Panc1 (cell line): ENCODE measurements around the gene NTNG1.

Source experiments
- POLR2AphosphoS5 ChIP-seq: IDR thresholded peaks from 2 replicates; pipeline ENCODE4 v1.6.1; 2012; ENCODE audit warnings: mild to moderate bottlenecking, low read depth, low read length, moderate library complexity
- REST ChIP-seq, 2 experiments: IDR thresholded peaks; 2 replicates each; pipeline ENCODE4 v1.6.1; 2011 to 2012; ENCODE audit warnings: low read depth in 2 of 2, control low read depth in 1 of 2, low read length in 1 of 2, mild to moderate bottlenecking in 1 of 2, moderate library complexity in 1 of 2; ENCODE audit not compliant: insufficient read depth in 1 of 2
- SIN3A ChIP-seq: IDR thresholded peaks from 2 replicates; pipeline ENCODE4 v1.6.1; 2012; ENCODE audit warnings: low read depth, mild to moderate bottlenecking, low read length, moderate library complexity, borderline replicate concordance; ENCODE audit not compliant: insufficient read depth
- TCF7L2 ChIP-seq: IDR thresholded peaks from 2 replicates; pipeline ENCODE4 v1.6.1; 2011; ENCODE audit warnings: mild to moderate bottlenecking, low read depth, low read length, inconsistent platforms
- TF ChIP-seq, protein P1 (sequence below): fragments of 450-650 bp; IDR thresholded peaks from 2 replicates; pipeline ENCODE4 v1.5.1; 2017; ENCODE audit warnings: mild to moderate bottlenecking

- TF ChIP-seq, protein P1, sequence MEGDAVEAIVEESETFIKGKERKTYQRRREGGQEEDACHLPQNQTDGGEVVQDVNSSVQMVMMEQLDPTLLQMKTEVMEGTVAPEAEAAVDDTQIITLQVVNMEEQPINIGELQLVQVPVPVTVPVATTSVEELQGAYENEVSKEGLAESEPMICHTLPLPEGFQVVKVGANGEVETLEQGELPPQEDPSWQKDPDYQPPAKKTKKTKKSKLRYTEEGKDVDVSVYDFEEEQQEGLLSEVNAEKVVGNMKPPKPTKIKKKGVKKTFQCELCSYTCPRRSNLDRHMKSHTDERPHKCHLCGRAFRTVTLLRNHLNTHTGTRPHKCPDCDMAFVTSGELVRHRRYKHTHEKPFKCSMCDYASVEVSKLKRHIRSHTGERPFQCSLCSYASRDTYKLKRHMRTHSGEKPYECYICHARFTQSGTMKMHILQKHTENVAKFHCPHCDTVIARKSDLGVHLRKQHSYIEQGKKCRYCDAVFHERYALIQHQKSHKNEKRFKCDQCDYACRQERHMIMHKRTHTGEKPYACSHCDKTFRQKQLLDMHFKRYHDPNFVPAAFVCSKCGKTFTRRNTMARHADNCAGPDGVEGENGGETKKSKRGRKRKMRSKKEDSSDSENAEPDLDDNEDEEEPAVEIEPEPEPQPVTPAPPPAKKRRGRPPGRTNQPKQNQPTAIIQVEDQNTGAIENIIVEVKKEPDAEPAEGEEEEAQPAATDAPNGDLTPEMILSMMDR = no peak
- no peak for TF ChIP-seq REST (IDR thresholded peaks at IDR 0.05; ENCODE audit: insufficient read depth in 1 of 2, low read depth in 2 of 2, low read length in 1 of 2)
- no peak for TF ChIP-seq POLR2AphosphoS5
- TF ChIP-seq SIN3A = no peak
- no peak for TF ChIP-seq TCF7L2
Observed at GRCh38 chr1:107247679-107248078, 106.8 kb downstream of the NTNG1 start.
